HG03565 (cell line): Measurements from ENCODE around the gene OS9.
A peak's percentile ranks its signal among the peaks of the same experiment; 100 is the strongest.

Experiments used
- ATAC-seq: cut with Tn5 transposase; IDR thresholded peaks from one replicate; pipeline ENCODE4 v1.9.1; 2021; ENCODE audit warnings: mild to moderate bottlenecking, moderate library complexity; ENCODE audit not compliant: unreplicated experiment

The OS9 gene

GRCh38 chr12:57764662-57765002 is 70.7 kb downstream of the OS9 start:
- no peak for ATAC-seq

- peak; percentile 35 for ATAC-seq
Observed at GRCh38 chr12:57765003-57765697, 71.2 kb downstream of the OS9 start.

- ATAC-seq, result no peak
Observed at GRCh38 chr12:57765698-57766463, 71.9 kb downstream of the OS9 start.

GRCh38 chr12:57766464-57767304 is 72.8 kb downstream of the OS9 start, which contains the start of gene CYP27B1:
Gene CYP27B1, minus strand, starts transcription at chr12:57767078. Its CDS starts 37 bp downstream, at chr12:57767041.
- no peak for ATAC-seq

GRCh38 chr12:57767305-57767698 is 73.4 kb downstream of the OS9 start:
- ATAC-seq, result no peak

- no peak for ATAC-seq
Observed at GRCh38 chr12:57767876-57768275, 73.9 kb downstream of the OS9 start.

GRCh38 chr12:57769594-57769993 is 75.7 kb downstream of the OS9 start:
- ATAC-seq, result no peak

GRCh38 chr12:57770734-57771133 is 76.8 kb downstream of the OS9 start:
- no peak for ATAC-seq
